H1 (cell line): ENCODE results near the gene HES5. TPM values are rescaled to one million over a fixed set of nuclear protein-coding genes. Genes with fewer than 3 reads are reported as not detected.

ENCODE experiments used
- ASH2L ChIP-seq: fragments of 200-600, 300-600 bp; sonication (generic); IDR thresholded peaks from one replicate; pipeline ENCODE4 v1.7.1; 2017; ENCODE audit warnings: low read length
- HDAC2 ChIP-seq, 2 experiments: fragments of 300-600 bp in 1 of 2; sonication (generic) in 1 of 2; IDR thresholded peaks; 2 replicates each; pipeline ENCODE4 v1.6.1; 2011 to 2012; ENCODE audit warnings: low read depth in 2 of 2, low read length in 2 of 2, mild to moderate bottlenecking in 2 of 2, moderate library complexity in 2 of 2, borderline replicate concordance in 1 of 2, inconsistent platforms in 1 of 2
- HDAC6 ChIP-seq: IDR thresholded peaks from one replicate; pipeline ENCODE4 v1.7.1; 2012; ENCODE audit warnings: low read depth, mild to moderate bottlenecking, inconsistent platforms, low read length, moderate library complexity
- KDM5A ChIP-seq: fragments of 200-600 bp; IDR thresholded peaks from 2 replicates; pipeline ENCODE4 v1.7.1; 2012; ENCODE audit warnings: mild to moderate bottlenecking, low read length, inconsistent platforms, mixed read lengths
- RXRA ChIP-seq: IDR thresholded peaks from 2 replicates; pipeline ENCODE4 v1.6.1; 2011; ENCODE audit warnings: low read depth, mild to moderate bottlenecking, low read length, moderate library complexity; ENCODE audit not compliant: insufficient read depth
- SIX5 ChIP-seq: IDR thresholded peaks from 2 replicates; pipeline ENCODE4 v1.6.1; 2011; ENCODE audit warnings: mild to moderate bottlenecking, low read depth, low read length
- TBP ChIP-seq: IDR thresholded peaks from 2 replicates; pipeline ENCODE4 v1.6.1; 2011; ENCODE audit warnings: low read depth, low read length, improper control_type of control experiment
- YY1 ChIP-seq: IDR thresholded peaks from 2 replicates; pipeline ENCODE4 v1.6.1; 2011; ENCODE audit warnings: low read depth, mild to moderate bottlenecking, low read length
- ZNF274 ChIP-seq: IDR thresholded peaks from 2 replicates; pipeline ENCODE4 v1.7.0; 2012; ENCODE audit warnings: low read length, borderline replicate concordance; ENCODE audit errors: extremely low read depth
- polyA plus RNA-seq, 7 experiments: library from polyadenylated mRNA; depleted of rRNA in 3 of 7; stranded (reverse) in 5 of 7; unstranded in 2 of 7; fragments of >200 nt in 5 of 7; fragments of 200-250 nt in 2 of 7; gene quantifications; 1 replicate in 5 of 7; 2 replicates in 1 of 7; 4 replicates in 1 of 7; pipeline versions ENCODE4 v1.2.1 to v1.2.3, GENCODE V29; 2011 to 2013; ENCODE audit warnings: missing spikeins in 2 of 7, mixed read lengths in 2 of 7
- total RNA-seq: library from RNA; stranded (reverse); fragmentation: NEBNext Ultra II Directional; extraction: Animal tissue kit (Norgen Biotek cat#: 25700); gene quantifications from 2 replicates; pipeline ENCODE4 v1.2.1, GENCODE V29; 2021

The HES5 gene
- total and polyA plus RNA-seq, 2 of the 8 experiments (the other 6 are each of a cell fraction or from before 2014, with no cell fraction given), result 0.22 TPM; not detected in 1

DNA sequence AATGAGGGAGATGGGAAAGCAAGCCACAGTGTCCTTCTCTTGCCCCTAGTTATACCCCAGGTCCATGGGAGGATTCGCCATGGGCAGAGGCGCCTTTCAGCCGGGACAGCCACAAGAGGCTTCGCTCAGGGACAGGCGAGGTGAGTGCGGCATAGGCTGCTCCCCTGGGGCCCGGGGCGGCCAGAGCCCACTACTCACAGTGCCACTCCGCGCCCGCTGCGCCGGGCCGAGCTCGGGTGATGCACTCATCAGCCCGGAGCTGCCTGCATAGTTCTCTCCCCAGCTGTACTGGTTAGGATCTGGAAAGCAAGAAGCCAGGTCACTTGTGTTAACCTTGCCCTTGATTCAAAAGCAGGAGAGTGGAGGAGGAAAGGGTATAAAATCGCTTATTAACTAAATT lies 12.1 kb downstream of the HES5 start (continued):
- TF ChIP-seq ZNF274, result no peak
- no peak for TF ChIP-seq SIX5
- no peak for TF ChIP-seq HDAC6
- no peak for TF ChIP-seq ASH2L
- TF ChIP-seq RXRA, result no peak
- no peak for TF ChIP-seq TBP
- TF ChIP-seq HDAC2 (IDR thresholded peaks at IDR 0.05; ENCODE audit: borderline replicate concordance in 1 of 2, low read depth in 2 of 2, low read length in 2 of 2), result no peak
- no peak for TF ChIP-seq YY1
- no peak for TF ChIP-seq KDM5A
